HEK293T (cell line): ENCODE results near the gene DMAC2L.

Source experiments
- ARNT ChIP-seq: fragments of 450-650 bp; IDR thresholded peaks from 2 replicates; pipeline ENCODE4 v1.6.1; 2017; ENCODE audit warnings: mild to moderate bottlenecking
- BHLHE40 ChIP-seq: fragments of 450-650 bp; IDR thresholded peaks from 2 replicates; pipeline ENCODE4 v1.6.1; 2016; ENCODE audit warnings: mild to moderate bottlenecking, moderate library complexity, borderline replicate concordance
- CTBP1 ChIP-seq: fragments of 450-650 bp; IDR thresholded peaks from 2 replicates; pipeline ENCODE4 v1.6.1; 2016; ENCODE audit warnings: borderline replicate concordance
- FOXA1 ChIP-seq: fragments of 450-650 bp; IDR thresholded peaks from 2 replicates; pipeline ENCODE4 v1.6.1; 2016; ENCODE audit warnings: mild to moderate bottlenecking
- FOXM1 ChIP-seq: fragments of 450-650 bp; IDR thresholded peaks from 2 replicates; pipeline ENCODE4 v1.6.1; 2017; ENCODE audit warnings: mild to moderate bottlenecking, borderline replicate concordance
- NFRKB ChIP-seq: fragments of 450-650 bp; IDR thresholded peaks from 2 replicates; pipeline ENCODE4 v1.6.1; 2016; ENCODE audit warnings: mild to moderate bottlenecking, moderate library complexity

DNA sequence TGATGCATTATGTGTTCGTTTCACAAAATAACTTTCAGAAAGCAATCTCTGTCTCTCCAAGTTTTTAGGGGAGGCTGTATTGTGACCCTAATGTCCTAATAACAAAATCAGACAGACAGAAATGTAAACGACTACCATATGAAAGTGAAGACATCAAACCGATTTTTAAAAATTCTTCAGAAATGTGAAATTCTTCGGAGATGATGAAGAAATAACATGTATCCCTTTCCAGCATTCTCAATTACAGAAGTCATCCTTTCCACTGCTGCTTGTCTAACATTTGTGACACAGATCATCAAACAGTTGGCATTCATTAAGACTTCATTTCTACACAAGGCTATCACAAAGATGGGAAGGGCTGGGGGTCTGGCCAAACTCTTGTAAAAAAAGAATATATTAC is 41.0 kb downstream of the DMAC2L start:
- TF ChIP-seq FOXM1, result no peak
- TF ChIP-seq BHLHE40, result no peak
- no peak for TF ChIP-seq NFRKB
- TF ChIP-seq FOXA1, result no peak
- no peak for TF ChIP-seq CTBP1
- TF ChIP-seq ARNT, result no peak
